Endothelial cell of umbilical vein (primary cell): ENCODE measurements around the gene GPR162. TPM values are rescaled to one million over a fixed set of nuclear protein-coding genes. Genes with fewer than 3 reads are reported as not detected.

Source experiments
- BruUV-seq: library from RNA; stranded (reverse); fragments of 400-500 nt; replicated peaks from 2 replicates; lab custom pipeline; 2021; lab: Mats Ljungman, UMichigan
- CTCF ChIA-PET: fragments of 300-600, 350-600 bp; sonication (Branson Sonifier 250); formaldehyde crosslinking; loops from one replicate; lab custom pipeline; 2021; ENCODE audit warnings: antibody characterized with exemption, inconsistent platforms; lab: Charles Lee
- POLR2A ChIA-PET: fragments of 300-600, 350-600 bp; sonication (Branson Sonifier 250); formaldehyde crosslinking; loops from one replicate; lab custom pipeline; 2021; ENCODE audit warnings: antibody characterized with exemption, inconsistent platforms; lab: Charles Lee
- DNase-seq: peaks from one replicate; pipeline ENCODE4 v3.0.0-alpha.2; 2011; ENCODE audit warnings: low read depth, low spot score
- FAIRE-seq: peaks from 2 replicates; lab custom pipeline; 2011; peaks lifted over from hg19 to GRCh38; lab: Jason Lieb, UNC
- H2AFZ ChIP-seq: 2 replicates; pipeline ENCODE4 v1.6.0; 2012; ENCODE audit warnings: low read depth, low read length, control low read depth, inconsistent platforms
- H3K27ac ChIP-seq: 2 replicates; pipeline ENCODE4 v1.5.1; 2011; ENCODE audit warnings: low read depth, mild to moderate bottlenecking, control low read depth, low read length, moderate library complexity; ENCODE audit not compliant: insufficient read depth
- H3K27me3 ChIP-seq, 2 experiments: 2 replicates each; pipeline versions ENCODE4 v1.6.0 to v1.6.1; 2011; ENCODE audit warnings: low read length in 2 of 2, mixed read lengths in 1 of 2; ENCODE audit not compliant: control insufficient read depth in 2 of 2, insufficient read depth in 2 of 2
- H3K36me3 ChIP-seq, 2 experiments: 2 replicates in 1 of 2; 3 replicates in 1 of 2; pipeline ENCODE4 v1.5.1; 2011; ENCODE audit warnings: low read length in 2 of 2, mild to moderate bottlenecking in 1 of 2, moderate library complexity in 1 of 2; ENCODE audit not compliant: control insufficient read depth in 2 of 2, insufficient read depth in 2 of 2; ENCODE audit errors: extremely low read depth in 1 of 2
- H3K4me1 ChIP-seq: 3 replicates; pipeline ENCODE4 v1.5.1; 2011; ENCODE audit warnings: mild to moderate bottlenecking, low read length; ENCODE audit not compliant: control insufficient read depth, insufficient read depth; ENCODE audit errors: extremely low read depth
- H3K4me2 ChIP-seq: 2 replicates; pipeline ENCODE4 v1.6.1; 2011; ENCODE audit warnings: low read length, control low read depth, mixed read lengths; ENCODE audit not compliant: insufficient read depth
- H3K4me3 ChIP-seq, 3 experiments: fragments of 200-600 bp in 1 of 3; sonication (generic), shearing (Covaris generic) in 1 of 3; replicated peaks in 1 of 3; 2 replicates each; pipeline ENCODE4 v1.5.1; 2011 to 2016; ENCODE audit warnings: control low read depth in 3 of 3, low read length in 3 of 3, mild to moderate bottlenecking in 2 of 3, inconsistent platforms in 1 of 3, low read depth in 1 of 3, moderate library complexity in 1 of 3; ENCODE audit not compliant: insufficient read depth in 1 of 3
- H3K79me2 ChIP-seq: 2 replicates; pipeline ENCODE4 v1.6.0; 2012; ENCODE audit warnings: low read length, inconsistent platforms; ENCODE audit not compliant: control insufficient read depth, insufficient read depth
- H3K9ac ChIP-seq: replicated peaks from 2 replicates; pipeline ENCODE3; 2011; ENCODE audit warnings: low read length, control low read depth; ENCODE audit not compliant: insufficient read depth; ENCODE audit errors: extremely low read depth
- H3K9me1 ChIP-seq: replicated peaks from 3 replicates; pipeline ENCODE4 v1.6.0; 2011; ENCODE audit warnings: mild to moderate bottlenecking, low read length; ENCODE audit not compliant: control insufficient read depth, insufficient read depth; ENCODE audit errors: extremely low read depth
- H3K9me3 ChIP-seq: replicated peaks from 2 replicates; pipeline ENCODE4 v1.5.1; 2012; ENCODE audit warnings: low read length, inconsistent platforms; ENCODE audit not compliant: control insufficient read depth, insufficient read depth
- H4K20me1 ChIP-seq: replicated peaks from 2 replicates; pipeline ENCODE3; 2011; ENCODE audit warnings: mild to moderate bottlenecking, low read length; ENCODE audit not compliant: control insufficient read depth, insufficient read depth; ENCODE audit errors: extremely low read depth
- CTCF ChIP-seq, 2 donors: IDR thresholded peaks; 1 replicate in 1 of 2; 2 replicates in 1 of 2; pipeline ENCODE4 v1.5.1; 2011; ENCODE audit warnings: low read length in 2 of 2, mild to moderate bottlenecking in 2 of 2, moderate library complexity in 2 of 2, control low read depth in 1 of 2, inconsistent platforms in 1 of 2, low read depth in 1 of 2; ENCODE audit not compliant: insufficient read depth in 1 of 2; ENCODE audit errors: extremely low read depth in 1 of 2
- EZH2 ChIP-seq: IDR thresholded peaks from 2 replicates; pipeline ENCODE4 v1.6.1; 2012; ENCODE audit warnings: borderline replicate concordance, low read depth, mild to moderate bottlenecking, moderate library complexity, low read length, inconsistent platforms; ENCODE audit not compliant: severe bottlenecking
- GATA2 ChIP-seq: IDR thresholded peaks from 2 replicates; pipeline ENCODE4 v1.7.0; 2011; ENCODE audit warnings: low read depth, mild to moderate bottlenecking, moderate library complexity, mixed read lengths, low read length; ENCODE audit not compliant: insufficient read length, insufficient read depth
- JUN ChIP-seq: IDR thresholded peaks from 2 replicates; pipeline ENCODE4 v1.6.1; 2011; ENCODE audit warnings: borderline replicate concordance, low read depth; ENCODE audit not compliant: insufficient read length, insufficient read depth
- MAX ChIP-seq: IDR thresholded peaks from 2 replicates; pipeline ENCODE4 v1.6.1; 2011; ENCODE audit not compliant: insufficient read depth, insufficient read length
- MYC ChIP-seq: IDR thresholded peaks from one replicate; pipeline ENCODE4 v1.6.1; 2011; ENCODE audit warnings: mild to moderate bottlenecking, low read depth, low read length
- POLR2A ChIP-seq: IDR thresholded peaks from 2 replicates; pipeline ENCODE4 v1.6.1; 2012; ENCODE audit warnings: low read depth, mild to moderate bottlenecking, control low read depth, low read length
- POLR2AphosphoS5 ChIP-seq: IDR thresholded peaks from 2 replicates; pipeline ENCODE4 v1.6.1; 2012; ENCODE audit warnings: low read depth, mild to moderate bottlenecking, control low read depth, low read length, moderate library complexity; ENCODE audit not compliant: insufficient read depth
- dilution Hi-C: fragments of 300-500 bp; cut with MboI; formaldehyde crosslinking; loops from one replicate; pipeline ENCODE4 v1.15.0; 2019; ENCODE audit warnings: low sequenced_read_pairs; ENCODE audit not compliant: extremely low pct_ligation_motif_present
- intact Hi-C: fragments of 100-400 bp; cut with micrococcal nuclease; formaldehyde crosslinking; loops from one replicate; pipeline ENCODE4 v1.10.0; 2022
- polyA plus RNA-seq, 4 experiments: library from polyadenylated mRNA; depleted of rRNA in 3 of 4; stranded (reverse) in 3 of 4; unstranded in 1 of 4; fragments of >200 nt; gene quantifications; 2 replicates each; pipeline versions ENCODE4 v1.2.1 to v1.2.3, GENCODE V29; 2011 to 2012; ENCODE audit warnings: missing spikeins in 1 of 4
- total RNA-seq: library from RNA; stranded (reverse); gene quantifications from 2 replicates; pipeline ENCODE4 v1.2.3, GENCODE V29; 2021

The GPR162 gene
- total and polyA plus RNA-seq, 2 donors (not counting 3 experiments of a cell fraction or from before 2014, with no cell fraction given) = 9.7 to 13.7 TPM

- no TSS peak for BruUV-seq
- Histone ChIP-seq H3K79me2 (peaks cover 20% of the 10 kb centered on the region), H3K36me3 (peaks cover 11 to 42% of the 10 kb centered on the region in 2 experiments), H4K20me1 (no peaks in the 10 kb centered on the region), H3K4me1 (peaks cover 11% of the 10 kb centered on the region), H3K9ac (no peak overlapping the region), H2AFZ (no peak overlapping the region), H3K27ac (no peak overlapping the region), H3K9me1 (no peaks in the 10 kb centered on the region), H3K4me2 (no peak overlapping the region), H3K27me3 (no peaks in the 10 kb centered on the region), H3K9me3 (no peaks in the 10 kb centered on the region), H3K4me3 (no peak overlapping the region)
- FAIRE-seq (no peak), DNase-seq (no peak)
- intact Hi-C loops = no loop called here
- ChIA-PET POLR2A (no interaction called here), CTCF (interaction anchor here (0.8 to 1.0 kb wide), 2 partner anchors 12 to 93 kb away, joined by 3 read pairs; partner anchors contain the start of gene MLF2)
- dilution Hi-C loops = no loop called here
- TF ChIP-seq JUN (no peak), CTCF (IDR thresholded peaks at IDR 0.05; ENCODE audit: extremely low read depth in 1 of 2, insufficient read depth in 1 of 2, low read depth in 1 of 2, low read length in 2 of 2) (no peak), POLR2A (no peak), GATA2 (no peak), MAX (no peak), POLR2AphosphoS5 (no peak), EZH2 (no peak), MYC (no peak)
Observed at GRCh38 chr12:6846316-6846869, 24.8 kb downstream of the GPR162 start.
